Muscle layer of colon (tissue), 2 donors: ENCODE data around the gene UPF3A.

ENCODE experiments used
- H3K27ac ChIP-seq: one replicate; pipeline ENCODE4 v1.7.0; 2013; ENCODE audit warnings: low read depth, mild to moderate bottlenecking, low read length, moderate library complexity
- H3K27me3 ChIP-seq, 2 donors: one replicate each; pipeline ENCODE4 v1.7.0; 2013; ENCODE audit warnings: low read length in 2 of 2, mild to moderate bottlenecking in 2 of 2; ENCODE audit not compliant: insufficient read depth in 2 of 2, control insufficient read depth in 1 of 2
- H3K36me3 ChIP-seq: one replicate; pipeline ENCODE4 v1.7.0; 2013; ENCODE audit warnings: mild to moderate bottlenecking, low read length; ENCODE audit not compliant: insufficient read depth
- H3K4me1 ChIP-seq: one replicate; pipeline ENCODE4 v1.7.0; 2013; ENCODE audit warnings: mild to moderate bottlenecking, low read length; ENCODE audit not compliant: insufficient read depth
- H3K4me3 ChIP-seq, 2 donors: one replicate each; pipeline ENCODE4 v1.7.0; 2013; ENCODE audit warnings: low read length in 2 of 2, low read depth in 1 of 2, mild to moderate bottlenecking in 1 of 2, moderate library complexity in 1 of 2
- H3K9ac ChIP-seq: one replicate; pipeline ENCODE4 v1.7.0; 2013; ENCODE audit warnings: low read length
- H3K9me3 ChIP-seq: one replicate; pipeline ENCODE4 v1.7.0; 2013; ENCODE audit warnings: mild to moderate bottlenecking, low read length
- donor health status: abdominal sarcoma.
- donor health status: Adenocarcinoma of cecum.

Gene UPF3A

DNA sequence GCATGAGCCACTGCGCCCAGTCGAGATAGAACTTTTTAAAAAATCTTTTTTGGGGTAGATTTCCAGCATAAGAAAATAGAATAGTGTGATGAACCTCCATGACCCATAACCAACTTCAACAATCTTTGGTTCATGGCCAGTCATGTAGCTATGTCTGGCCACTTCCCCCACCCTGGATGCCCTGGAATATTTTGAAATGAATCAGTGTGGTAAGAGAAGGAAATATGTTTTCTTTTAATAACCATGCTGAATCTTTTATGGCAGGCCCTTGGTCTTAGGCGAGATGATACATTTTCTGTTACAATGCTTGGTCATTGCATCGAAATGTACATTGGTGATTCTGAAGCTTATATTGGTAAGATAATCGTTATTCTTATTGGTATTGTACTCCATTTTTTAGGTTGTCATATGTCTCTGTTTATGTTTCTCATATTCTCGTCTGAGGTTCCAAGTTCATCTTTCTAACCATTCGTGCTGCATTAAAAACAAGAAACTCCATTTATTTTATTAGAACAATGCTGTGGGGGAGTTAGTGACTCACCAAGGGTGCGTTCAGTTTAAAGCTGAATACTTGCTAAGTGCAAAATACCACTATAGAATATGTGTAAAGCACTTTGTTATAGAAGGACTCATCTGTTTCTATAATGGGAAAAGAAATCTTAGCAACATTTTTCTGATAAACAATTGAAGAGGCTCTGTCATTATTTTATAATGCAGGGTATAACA, 16.4 kb upstream of the UPF3A start:
- Histone ChIP-seq H3K27ac (no peak overlapping the region), H3K36me3 (peaks cover 72% of the 10 kb centered on the region), H3K4me1 (no peaks in the 10 kb centered on the region)

DNA sequence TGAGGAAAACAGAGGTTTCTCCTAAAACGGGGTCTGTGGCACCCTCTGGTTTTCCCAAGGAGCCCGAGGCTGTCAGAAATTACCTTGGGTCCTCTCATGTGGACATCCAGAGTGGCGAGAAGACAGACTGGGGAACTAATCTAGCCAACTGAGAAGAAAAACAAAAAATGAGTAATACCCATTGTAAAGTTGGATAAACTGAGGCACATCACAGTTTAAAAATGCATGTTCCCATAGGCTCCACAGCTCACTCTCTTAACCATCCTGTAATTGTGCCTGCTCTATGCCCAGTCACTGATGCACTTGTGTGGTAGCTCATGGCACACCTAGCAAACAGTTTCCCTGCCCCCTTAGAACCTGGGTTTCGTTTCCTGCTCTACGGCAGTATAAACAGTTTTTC, 15.2 kb upstream of the UPF3A start:
- H3K27me3 ChIP-seq: no peaks in the 10 kb centered on the region
- H3K9me3 ChIP-seq: no peaks in the 10 kb centered on the region
- H3K36me3 ChIP-seq: peaks cover 60% of the 10 kb centered on the region
- H3K4me3 ChIP-seq: no peak overlapping the region
- no peaks in the 10 kb centered on the region for H3K4me1 ChIP-seq
- no peak overlapping the region for H3K9ac ChIP-seq
- H3K27ac ChIP-seq: no peak overlapping the region

More for the DNA sequence above, 16.4 kb upstream of the UPF3A start:
- no peak overlapping the region for H3K4me3 ChIP-seq
- no peak overlapping the region for H3K9ac ChIP-seq
- no peaks in the 10 kb centered on the region for H3K9me3 ChIP-seq
- H3K27me3 ChIP-seq: no peaks in the 10 kb centered on the region

DNA sequence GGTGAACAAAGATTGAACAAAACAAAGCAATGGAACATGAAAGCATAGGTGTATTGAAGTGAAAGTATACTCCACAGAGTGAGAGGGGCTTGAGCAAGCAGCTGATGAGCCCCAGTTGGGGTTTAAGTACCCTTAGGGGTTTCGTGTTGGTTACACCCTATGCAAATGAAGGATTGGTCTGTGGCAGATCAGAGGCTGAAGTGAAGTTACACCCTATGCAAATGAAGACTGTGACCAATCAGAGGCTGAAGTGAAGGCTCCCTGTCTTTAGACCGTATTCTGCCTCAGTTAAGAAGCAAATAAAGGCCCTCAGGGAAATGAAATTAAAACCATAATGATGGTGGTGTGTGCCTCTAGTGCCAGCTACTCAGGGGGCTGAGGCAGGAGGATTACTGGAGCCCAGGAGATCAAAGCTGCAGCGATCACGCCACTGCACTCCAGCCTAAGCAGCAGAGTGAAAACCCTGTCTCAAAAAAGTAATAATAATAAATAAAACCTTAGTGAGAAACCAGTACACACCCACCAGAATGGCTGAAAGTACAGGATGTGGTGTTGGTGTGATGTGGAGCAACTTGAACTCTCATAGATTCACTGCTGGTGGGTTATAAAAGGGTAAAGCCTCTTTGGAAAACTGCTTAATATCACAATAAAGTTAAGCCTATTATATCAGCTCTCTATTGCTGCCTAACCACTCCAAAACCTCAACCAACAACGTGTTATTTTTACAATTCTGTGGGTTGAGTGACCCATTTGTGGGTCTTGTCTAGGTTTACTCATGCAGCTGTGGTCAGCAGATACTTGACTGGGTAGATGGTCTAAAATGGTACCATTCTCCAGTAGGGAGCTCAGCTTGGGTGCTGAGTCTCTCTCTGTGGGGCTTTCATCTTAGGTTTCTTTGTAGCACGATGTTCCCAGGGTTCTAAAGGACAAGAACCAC, 12.8 kb upstream of the UPF3A start:
- H3K27ac ChIP-seq: no peak overlapping the region
- H3K9ac ChIP-seq: no peak overlapping the region

DNA sequence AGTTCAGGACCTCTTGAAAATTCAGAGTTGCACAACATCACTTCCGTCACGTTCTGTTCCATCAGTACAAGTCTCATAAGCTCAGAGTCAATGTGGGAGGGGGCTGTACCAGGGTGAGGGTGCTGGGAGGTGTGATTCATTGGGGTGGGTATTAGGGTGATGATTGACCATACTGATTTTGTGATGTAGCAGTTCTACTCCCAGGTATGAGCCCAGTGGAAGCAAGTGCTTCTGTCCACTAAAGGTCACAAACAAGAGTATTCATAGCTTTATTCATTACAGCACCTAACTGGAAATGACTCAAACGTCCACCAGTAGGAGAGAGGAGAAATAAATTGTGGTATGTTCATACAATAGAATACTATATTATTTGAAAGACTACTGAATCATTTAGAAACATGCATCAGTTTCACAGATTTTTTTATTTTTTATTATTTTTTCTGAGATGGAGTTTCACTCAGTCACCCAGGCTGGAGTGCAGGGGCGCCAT, 12.1 kb upstream of the UPF3A start:
- Histone ChIP-seq H3K36me3 (peaks cover 52% of the 10 kb centered on the region), H3K27ac (no peak overlapping the region), H3K9me3 (no peaks in the 10 kb centered on the region), H3K4me3 (no peak overlapping the region), H3K9ac (no peak overlapping the region), H3K4me1 (no peaks in the 10 kb centered on the region), H3K27me3 (no peaks in the 10 kb centered on the region)

More for the DNA sequence above, 12.8 kb upstream of the UPF3A start:
- H3K9me3 ChIP-seq: no peaks in the 10 kb centered on the region
- no peaks in the 10 kb centered on the region for H3K4me1 ChIP-seq
- H3K36me3 ChIP-seq: peaks cover 56% of the 10 kb centered on the region
- H3K27me3 ChIP-seq: no peaks in the 10 kb centered on the region
- H3K4me3 ChIP-seq: no peak overlapping the region

DNA sequence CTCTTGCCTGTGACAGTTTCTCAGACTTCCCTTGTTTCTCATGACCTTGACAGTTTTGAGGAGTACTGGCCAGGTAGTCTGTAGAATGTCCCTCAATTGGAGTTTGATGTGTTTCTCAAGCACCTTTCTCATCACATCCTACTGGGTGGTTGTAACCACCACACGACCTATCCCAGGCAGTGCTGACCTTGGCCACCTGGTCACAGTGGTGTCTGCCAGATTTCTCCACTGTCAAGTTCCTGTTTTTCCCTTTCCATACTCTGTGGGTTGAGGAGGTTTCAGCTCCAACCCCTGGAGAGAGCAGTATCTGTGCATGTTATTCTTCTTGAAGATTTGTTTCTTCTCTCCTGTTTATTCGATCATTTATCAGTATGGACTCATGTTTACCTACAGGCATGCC, 8.4 kb upstream of the UPF3A start:
- no peaks in the 10 kb centered on the region for H3K4me1 ChIP-seq
- H3K9me3 ChIP-seq: no peaks in the 10 kb centered on the region
- peaks cover 46% of the 10 kb centered on the region for H3K36me3 ChIP-seq
- no peak overlapping the region for H3K9ac ChIP-seq
- H3K27me3 ChIP-seq: no peaks in the 10 kb centered on the region
- no peak overlapping the region for H3K4me3 ChIP-seq
- no peak overlapping the region for H3K27ac ChIP-seq

DNA sequence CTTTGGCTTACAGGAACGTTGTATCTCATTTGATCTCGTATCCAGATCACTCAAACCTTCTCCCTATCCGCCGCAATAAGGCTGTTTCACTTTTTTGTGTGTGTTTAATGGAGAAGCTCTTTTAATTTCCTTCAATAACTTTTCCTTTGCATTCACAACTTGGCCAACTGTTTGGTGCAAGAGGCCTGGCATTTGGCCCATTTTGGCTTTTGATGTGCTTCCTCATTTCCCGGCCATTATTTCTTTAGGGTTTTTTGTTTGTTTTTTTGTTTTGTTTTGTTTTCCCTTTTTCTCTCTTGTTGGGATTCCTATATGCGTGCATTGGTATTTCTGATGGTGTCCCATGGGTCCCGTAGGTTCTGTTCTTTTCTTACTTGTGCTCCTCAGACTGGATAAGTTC, 6.1 kb upstream of the UPF3A start:
- Histone ChIP-seq H3K27ac (no peak overlapping the region), H3K9ac (no peak overlapping the region), H3K9me3 (no peaks in the 10 kb centered on the region), H3K4me1 (peaks cover 1% of the 10 kb centered on the region), H3K27me3 (no peaks in the 10 kb centered on the region), H3K36me3 (peaks cover 37% of the 10 kb centered on the region), H3K4me3 (no peak overlapping the region)

DNA sequence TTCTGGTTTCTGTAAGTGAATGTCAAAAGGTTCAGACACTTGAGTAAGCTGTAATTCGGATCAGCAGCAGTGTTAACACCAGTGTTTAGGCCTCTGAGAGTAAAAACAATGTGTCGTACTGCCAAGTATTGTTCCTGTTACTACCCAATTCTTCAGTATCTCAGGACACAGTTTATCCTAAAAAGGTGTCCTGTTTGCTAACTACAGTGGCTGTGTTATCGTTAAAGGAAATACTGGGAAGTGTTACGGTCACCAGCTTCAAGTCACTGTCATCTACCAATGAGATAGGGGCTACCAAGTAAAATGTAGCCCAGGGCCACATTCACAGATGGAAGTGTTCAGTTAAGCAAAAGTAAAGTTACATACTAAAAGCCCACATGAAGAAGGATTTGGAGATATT, 2.3 kb upstream of the UPF3A start:
- H3K27ac ChIP-seq: no peak overlapping the region
- no peaks in the 10 kb centered on the region for H3K27me3 ChIP-seq
- no peaks in the 10 kb centered on the region for H3K9me3 ChIP-seq
- no peak overlapping the region for H3K9ac ChIP-seq
- peaks cover 11% of the 10 kb centered on the region for H3K4me1 ChIP-seq
- H3K4me3 ChIP-seq: no peak overlapping the region
- peaks cover 25% of the 10 kb centered on the region for H3K36me3 ChIP-seq

DNA sequence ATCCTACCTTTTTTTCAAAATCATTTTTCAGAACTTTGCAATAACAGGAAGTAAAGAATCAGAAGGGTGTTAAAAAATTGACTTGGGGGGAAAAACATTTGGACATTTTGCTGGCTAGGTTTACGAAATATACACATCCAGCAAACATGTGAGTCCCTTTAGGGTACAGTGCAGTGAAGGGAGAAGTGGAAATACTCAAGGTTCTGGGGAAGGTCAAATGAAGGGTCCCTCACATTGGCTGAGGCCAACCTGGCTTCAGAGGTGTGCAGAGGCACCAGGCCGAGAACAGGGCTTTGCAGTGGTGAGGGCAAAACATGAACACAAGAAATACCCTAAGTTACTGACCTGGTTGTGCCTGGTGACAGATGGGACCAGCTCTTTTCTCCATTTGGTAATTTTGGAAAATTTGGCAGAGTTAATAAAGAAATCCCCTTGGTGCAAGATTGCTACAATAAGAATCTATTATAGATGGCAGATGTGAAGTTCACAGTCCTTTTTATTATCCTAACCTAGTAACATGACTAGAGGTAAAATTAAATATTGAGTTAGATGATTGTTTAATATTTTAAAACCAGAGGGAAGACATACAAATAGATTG, 1.5 kb upstream of the UPF3A start:
- Histone ChIP-seq H3K9ac (no peak overlapping the region), H3K27me3 (no peaks in the 10 kb centered on the region), H3K27ac (no peak overlapping the region), H3K4me1 (peaks cover 11% of the 10 kb centered on the region), H3K4me3 (no peak overlapping the region), H3K9me3 (no peaks in the 10 kb centered on the region), H3K36me3 (peaks cover 18% of the 10 kb centered on the region)

DNA sequence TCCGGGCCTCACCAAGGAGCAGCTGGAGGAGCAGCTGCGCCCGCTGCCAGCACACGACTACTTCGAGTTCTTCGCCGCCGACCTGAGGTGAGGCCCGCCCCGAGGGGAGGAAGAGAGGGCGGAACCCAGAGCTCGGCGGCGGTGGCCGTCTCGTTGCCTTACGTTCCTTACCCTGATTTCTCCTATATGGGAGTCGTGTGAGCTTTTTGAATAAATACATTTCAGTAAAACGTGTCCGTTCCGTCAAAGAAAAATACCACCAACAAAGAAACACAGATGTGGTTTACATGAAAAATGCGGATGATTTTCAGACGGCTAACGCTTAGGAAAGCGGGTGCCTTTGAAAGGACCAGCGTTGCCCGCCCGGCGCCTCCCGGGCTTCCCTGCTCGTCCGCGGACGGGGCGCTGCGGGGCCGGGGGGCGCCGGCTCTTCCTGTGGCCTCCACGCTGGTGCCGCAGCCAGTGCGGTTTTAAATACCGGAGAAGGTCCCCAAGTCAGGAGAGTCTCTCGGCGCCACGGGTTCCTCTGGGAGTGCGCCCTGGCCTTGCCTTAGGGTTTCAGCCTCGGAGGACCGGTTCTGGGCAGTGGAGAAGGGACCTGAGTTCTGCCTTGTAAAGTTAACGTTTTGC, 755 bp downstream of the UPF3A start:
- Histone ChIP-seq H3K36me3 (peaks cover 14% of the 10 kb centered on the region), H3K4me3 (peak overlapping the region; percentile 76 to 79), H3K4me1 (peaks cover 11% of the 10 kb centered on the region), H3K9ac (peak overlapping the region; percentile 59), H3K9me3 (no peaks in the 10 kb centered on the region), H3K27ac (peak overlapping the region; percentile 48), H3K27me3 (no peaks in the 10 kb centered on the region)

DNA sequence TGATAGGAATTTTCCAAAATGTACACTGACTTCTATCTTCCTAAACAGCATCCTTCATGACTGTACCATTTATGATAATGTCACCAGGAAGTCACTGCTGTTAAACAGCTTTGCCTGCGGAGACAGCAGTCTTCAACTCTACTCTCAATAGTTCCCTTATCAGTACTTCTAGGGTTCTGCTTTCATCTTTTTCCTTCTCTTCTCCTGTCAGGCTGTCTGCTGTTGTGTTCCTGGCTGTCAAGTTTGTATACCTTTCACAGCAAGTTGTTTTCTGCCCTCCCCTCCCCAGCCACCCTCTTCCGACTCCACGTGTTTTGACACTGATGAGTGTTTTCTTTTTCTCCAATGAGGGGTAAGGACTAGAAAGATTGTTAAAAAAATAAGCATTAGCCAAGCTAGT, 2.2 kb downstream of the UPF3A start:
- no peak overlapping the region for H3K27ac ChIP-seq
- no peak overlapping the region for H3K9ac ChIP-seq
- no peak overlapping the region for H3K4me3 ChIP-seq

DNA sequence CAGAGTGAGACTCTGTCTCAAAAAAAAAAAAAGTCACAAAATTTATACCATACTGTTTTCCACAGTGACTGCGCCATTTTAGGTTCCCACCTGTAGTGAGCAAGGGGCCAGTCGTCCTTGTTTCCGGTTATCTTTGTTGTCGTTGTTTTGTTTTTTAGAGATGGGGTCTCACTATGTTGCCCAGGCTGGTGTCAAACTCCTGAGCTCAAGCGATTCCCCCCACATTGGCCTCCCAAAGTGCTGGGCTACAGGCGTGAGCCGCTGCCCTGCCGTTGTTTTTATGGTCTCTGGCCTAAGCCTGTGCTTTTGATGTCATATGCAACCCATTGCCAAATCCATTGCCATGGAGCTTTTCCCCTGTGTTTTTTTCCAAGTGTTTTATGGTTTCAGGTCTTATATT, 3.3 kb downstream of the UPF3A start:
- Histone ChIP-seq H3K27ac (no peak overlapping the region), H3K27me3 (no peaks in the 10 kb centered on the region), H3K9ac (no peak overlapping the region), H3K9me3 (no peaks in the 10 kb centered on the region), H3K36me3 (peaks cover 29% of the 10 kb centered on the region), H3K4me3 (no peak overlapping the region), H3K4me1 (peaks cover 11% of the 10 kb centered on the region)

More for the DNA sequence above, 2.2 kb downstream of the UPF3A start:
- H3K27me3 ChIP-seq: no peaks in the 10 kb centered on the region
- H3K4me1 ChIP-seq: peaks cover 11% of the 10 kb centered on the region
- peaks cover 21% of the 10 kb centered on the region for H3K36me3 ChIP-seq
- H3K9me3 ChIP-seq: no peaks in the 10 kb centered on the region
